GM12874 (cell line): ENCODE data around the gene HOTAIR.

Experiments used
- TF ChIP-seq, protein P1 (sequence below): IDR thresholded peaks from 2 replicates; pipeline ENCODE4 v1.5.1; 2011; ENCODE audit warnings: low read depth, mild to moderate bottlenecking, control low read depth, low read length, moderate library complexity; ENCODE audit not compliant: insufficient read depth

The HOTAIR gene

DNA sequence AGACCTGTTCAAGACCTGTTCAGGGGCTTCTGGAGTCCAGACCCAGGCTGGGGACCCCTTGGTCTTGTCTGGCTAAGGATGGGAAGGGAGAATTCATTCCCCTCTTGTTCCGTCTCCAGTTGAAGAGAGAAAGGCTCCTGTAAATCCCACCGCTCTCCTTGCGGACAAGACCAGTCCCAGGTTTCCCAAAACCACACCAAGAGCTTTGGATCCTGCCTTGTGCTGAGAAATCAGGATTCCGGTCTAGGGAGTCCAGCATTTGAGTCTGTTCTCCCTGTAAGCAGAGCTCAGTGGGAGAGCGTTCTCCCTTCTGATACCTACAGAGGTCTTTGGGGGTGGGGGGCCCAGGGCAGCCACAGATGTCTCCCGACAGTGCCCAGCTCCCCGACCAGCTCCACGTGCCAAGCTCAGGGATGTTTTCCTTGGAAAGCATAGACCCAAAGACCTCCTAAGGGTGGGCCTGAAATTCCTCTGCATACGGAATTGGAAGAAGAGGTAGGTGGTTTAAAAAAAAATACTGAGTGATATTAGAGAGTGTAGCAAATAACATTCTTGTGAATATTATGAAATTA lies 34.2 kb downstream of the HOTAIR start:
- TF ChIP-seq, protein P1, sequence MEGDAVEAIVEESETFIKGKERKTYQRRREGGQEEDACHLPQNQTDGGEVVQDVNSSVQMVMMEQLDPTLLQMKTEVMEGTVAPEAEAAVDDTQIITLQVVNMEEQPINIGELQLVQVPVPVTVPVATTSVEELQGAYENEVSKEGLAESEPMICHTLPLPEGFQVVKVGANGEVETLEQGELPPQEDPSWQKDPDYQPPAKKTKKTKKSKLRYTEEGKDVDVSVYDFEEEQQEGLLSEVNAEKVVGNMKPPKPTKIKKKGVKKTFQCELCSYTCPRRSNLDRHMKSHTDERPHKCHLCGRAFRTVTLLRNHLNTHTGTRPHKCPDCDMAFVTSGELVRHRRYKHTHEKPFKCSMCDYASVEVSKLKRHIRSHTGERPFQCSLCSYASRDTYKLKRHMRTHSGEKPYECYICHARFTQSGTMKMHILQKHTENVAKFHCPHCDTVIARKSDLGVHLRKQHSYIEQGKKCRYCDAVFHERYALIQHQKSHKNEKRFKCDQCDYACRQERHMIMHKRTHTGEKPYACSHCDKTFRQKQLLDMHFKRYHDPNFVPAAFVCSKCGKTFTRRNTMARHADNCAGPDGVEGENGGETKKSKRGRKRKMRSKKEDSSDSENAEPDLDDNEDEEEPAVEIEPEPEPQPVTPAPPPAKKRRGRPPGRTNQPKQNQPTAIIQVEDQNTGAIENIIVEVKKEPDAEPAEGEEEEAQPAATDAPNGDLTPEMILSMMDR = no peak

DNA sequence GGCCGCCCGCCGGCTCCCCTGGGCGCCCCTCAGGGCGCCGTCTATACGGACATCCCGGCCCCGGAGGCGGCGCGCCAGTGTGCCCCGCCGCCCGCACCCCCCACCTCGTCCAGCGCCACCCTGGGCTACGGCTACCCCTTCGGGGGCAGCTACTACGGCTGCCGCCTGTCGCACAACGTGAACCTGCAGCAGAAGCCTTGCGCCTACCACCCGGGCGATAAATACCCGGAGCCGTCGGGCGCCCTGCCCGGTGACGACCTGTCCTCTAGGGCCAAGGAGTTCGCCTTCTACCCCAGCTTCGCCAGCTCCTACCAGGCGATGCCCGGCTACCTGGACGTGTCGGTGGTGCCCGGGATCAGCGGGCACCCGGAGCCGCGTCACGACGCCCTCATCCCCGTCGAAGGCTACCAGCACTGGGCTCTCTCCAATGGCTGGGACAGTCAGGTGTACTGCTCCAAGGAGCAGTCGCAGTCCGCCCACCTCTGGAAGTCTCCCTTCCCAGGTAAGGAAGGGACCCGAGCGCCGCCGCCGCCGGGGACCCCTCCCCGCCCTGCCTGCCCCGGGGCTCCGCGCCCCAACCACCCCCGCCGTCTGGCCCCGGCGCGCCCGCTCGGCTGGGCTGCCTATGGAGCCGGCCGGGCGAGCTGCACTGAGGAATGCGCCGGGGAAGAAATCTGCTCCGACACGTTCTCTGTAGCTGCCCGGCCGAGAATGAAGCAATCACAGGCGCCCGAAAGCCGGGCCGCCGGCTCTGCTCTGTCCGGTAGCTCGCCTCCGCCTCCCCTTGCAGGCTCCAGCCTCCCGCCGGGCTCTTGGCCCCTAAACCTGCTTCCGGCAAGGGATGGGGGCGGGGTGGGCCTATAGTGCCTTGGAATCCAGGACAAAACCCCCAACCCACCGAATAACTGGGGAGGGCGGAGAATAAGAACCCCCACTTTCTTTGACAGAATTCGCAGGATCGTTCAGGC lies 35.3 kb downstream of the HOTAIR start:
- TF ChIP-seq, protein P1 = no peak

DNA sequence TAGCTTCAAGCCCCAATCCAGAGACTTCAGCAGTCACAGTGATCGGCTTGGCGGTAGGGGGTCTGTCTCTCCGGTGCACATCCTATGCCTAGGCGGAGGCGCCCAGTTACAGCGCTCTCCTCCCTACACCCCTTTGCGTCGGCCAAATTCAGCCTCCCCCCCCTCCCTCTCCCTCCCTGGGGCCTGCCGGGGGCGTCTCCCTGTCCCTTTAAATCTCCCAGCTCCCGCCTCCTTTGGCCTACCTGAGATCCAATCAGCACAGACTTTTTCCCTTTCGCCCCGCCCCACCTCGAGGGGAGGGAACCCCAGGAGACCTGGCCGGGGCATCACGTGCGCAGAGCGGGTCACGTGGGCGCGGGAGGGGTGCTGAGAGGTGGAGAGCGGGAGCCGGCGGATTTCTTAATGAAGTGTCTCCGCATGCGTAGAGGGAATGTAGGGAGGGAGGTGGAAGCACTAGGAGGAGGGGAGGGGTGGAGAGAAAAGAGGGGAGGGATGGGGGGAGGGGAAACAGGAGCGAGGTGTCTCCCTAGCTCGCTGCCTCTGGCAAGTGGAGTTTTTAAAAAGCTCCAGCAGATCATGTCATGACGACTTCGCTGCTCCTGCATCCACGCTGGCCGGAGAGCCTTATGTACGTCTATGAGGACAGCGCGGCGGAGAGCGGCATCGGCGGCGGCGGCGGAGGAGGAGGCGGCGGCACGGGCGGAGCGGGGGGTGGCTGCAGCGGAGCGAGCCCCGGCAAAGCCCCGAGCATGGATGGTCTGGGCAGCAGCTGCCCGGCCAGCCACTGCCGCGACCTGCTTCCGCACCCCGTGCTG lies 36.2 kb downstream of the HOTAIR start, which contains the start of gene HOXC13:
Gene HOXC13 (plus strand): TSS at position 506 of the 815 bp plus-strand sequence. CDS start 76 bp downstream, at position 582.
- TF ChIP-seq, protein P1 = no peak

DNA sequence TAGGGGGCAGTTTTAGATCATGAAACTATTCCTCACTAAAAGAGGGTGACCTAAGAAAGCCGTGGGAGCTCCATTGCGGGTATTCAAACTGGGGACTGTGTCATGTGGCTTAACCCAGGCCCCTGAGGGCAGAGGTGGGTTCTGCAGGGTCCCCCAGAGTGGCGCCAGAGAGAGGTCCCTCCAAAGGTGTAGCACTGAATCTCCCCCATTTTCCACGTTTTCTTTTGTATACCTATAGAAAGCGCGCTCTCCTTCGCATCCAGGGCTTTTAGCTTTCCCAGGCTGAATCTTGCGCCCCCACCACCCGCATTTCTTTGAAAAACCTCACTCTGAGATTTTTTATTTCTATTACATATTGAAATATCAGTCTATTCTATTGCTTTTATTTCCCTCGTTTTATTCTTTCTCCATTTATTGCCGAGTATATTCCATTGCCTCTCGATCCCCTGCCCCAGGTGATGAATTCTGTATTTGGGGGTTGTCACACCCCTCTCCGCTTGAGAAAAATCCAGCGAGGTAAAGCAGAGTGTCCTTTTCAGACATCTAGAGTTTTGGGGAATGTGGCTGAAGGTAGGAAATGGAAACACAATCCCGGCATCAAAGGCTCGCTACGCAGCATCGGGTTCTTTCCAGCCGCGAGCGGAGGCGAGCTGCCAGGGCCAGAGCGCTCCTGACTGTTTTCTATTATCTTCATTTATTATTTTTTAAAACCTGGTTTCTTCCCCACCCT lies 37.0 kb downstream of the HOTAIR start:
- TF ChIP-seq, protein P1 = no peak

DNA sequence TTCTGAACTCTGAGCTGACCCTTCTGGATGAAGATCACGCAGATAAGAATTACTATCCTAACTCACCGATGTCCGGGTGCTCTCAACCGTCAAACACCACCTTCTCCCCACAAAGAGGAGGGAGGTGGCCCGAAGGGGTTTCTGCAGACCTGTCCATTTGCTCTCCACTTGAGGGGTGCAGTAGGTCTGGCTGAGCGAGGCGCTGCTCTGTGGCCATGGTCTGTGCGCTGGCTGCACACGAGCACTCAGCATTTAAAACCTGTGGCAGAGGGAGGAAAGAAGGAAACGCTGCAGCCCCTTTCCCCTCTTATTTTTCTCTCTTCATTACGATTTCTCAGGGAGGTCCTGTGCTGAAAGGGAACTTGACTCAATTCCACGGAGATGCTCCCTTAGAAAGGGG lies 37.7 kb downstream of the HOTAIR start:
- TF ChIP-seq, protein P1 = no peak

DNA sequence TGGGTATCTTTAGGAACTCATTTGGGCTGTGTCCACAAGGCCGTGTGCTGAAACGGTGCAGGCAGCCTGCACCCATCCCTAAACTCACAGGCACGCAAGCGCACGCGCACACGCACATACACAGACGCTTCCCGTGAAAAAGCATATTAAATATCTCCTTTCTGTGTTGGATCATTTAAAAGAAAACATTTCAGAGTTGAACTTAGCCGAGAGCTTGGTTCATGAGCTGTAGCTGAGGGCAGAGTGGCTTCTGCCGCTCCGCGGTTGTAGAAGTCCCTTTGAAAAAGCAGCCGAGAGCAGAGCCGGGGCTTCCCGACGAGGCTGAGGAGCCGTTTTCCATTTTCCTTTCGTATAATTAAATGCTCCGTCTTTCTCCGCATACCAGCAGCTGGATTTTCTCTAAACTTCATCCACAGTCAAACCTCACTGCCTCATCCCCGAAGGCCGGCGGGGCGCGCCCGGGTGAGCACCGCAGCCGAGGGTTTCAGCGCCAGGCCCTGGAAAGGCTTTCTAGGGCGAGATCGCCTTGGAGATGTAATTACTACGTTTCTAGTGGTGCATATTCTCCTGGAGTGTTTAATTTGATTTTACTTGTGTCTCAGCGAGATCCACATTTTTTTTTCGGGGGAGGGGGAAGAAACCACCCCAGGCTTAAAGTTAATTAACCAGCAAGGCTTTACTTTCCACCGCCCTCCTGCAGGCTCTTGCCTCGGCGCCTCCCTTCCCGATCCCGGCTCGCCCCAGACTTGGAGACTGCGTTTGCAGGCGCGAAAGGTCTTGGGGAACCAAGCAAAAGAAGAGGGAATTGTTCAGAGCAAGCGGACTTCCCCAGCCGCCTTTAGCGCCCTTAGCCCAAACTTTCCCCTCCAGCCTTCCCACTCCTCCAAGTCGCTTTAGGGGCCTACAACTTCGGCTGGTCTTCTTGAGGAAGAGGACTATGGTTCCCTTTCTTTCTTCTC lies 39.1 kb downstream of the HOTAIR start:
- TF ChIP-seq, protein P1 = no peak
